CD14-positive monocyte (primary cell): ENCODE measurements around the gene SMC3. TPM values are rescaled to one million over a fixed set of nuclear protein-coding genes. Genes with fewer than 3 reads are reported as not detected.
"Not testable (repeated sequence)": the region's sequence is repeated elsewhere in the genome, so short reads cannot be mapped to it uniquely, and the experiment has no call there.

Experiments
- DNase-seq, 3 donors: peaks; one replicate each; pipeline ENCODE4 v3.0.0-alpha.2; 2011 to 2022
- H2AFZ ChIP-seq: 2 replicates; pipeline ENCODE4 v1.6.0; 2012; ENCODE audit warnings: mild to moderate bottlenecking, low read depth, low read length, inconsistent platforms; ENCODE audit not compliant: insufficient read depth, poor library complexity, severe bottlenecking
- H3K27ac ChIP-seq, 2 donors: 1 replicate in 1 of 2; 2 replicates in 1 of 2; pipeline ENCODE4 v1.5.1; 2012 to 2013; ENCODE audit warnings: low read length in 2 of 2, control low read depth in 1 of 2, inconsistent platforms in 1 of 2, low read depth in 1 of 2, mild to moderate bottlenecking in 1 of 2
- H3K27me3 ChIP-seq, 2 donors: one replicate each; pipeline versions ENCODE4 v1.6.0 to v1.6.1; 2011 to 2013; ENCODE audit warnings: low read length in 2 of 2; ENCODE audit not compliant: control insufficient read depth in 2 of 2, insufficient read depth in 2 of 2
- H3K36me3 ChIP-seq, 2 donors: replicated peaks in 1 of 2; 1 replicate in 1 of 2; 2 replicates in 1 of 2; pipeline versions ENCODE4 v1.5.1 to v1.6.1; 2012 to 2013; ENCODE audit warnings: low read length in 2 of 2, control low read depth in 1 of 2, inconsistent platforms in 1 of 2, mild to moderate bottlenecking in 1 of 2; ENCODE audit not compliant: insufficient read depth in 2 of 2, control insufficient read depth in 1 of 2
- H3K4me1 ChIP-seq, 2 donors: 1 replicate in 1 of 2; 2 replicates in 1 of 2; pipeline versions ENCODE4 v1.5.1 to v1.6.1; 2012 to 2013; ENCODE audit warnings: low read length in 2 of 2, control low read depth in 1 of 2, inconsistent platforms in 1 of 2, mild to moderate bottlenecking in 1 of 2, moderate library complexity in 1 of 2; ENCODE audit not compliant: insufficient read depth in 2 of 2, control insufficient read depth in 1 of 2
- H3K4me2 ChIP-seq: replicated peaks from 2 replicates; pipeline ENCODE3; 2012; ENCODE audit warnings: low read length, moderate library complexity, mild to moderate bottlenecking; ENCODE audit not compliant: poor library complexity, severe bottlenecking; ENCODE audit errors: extremely low read depth
- H3K4me3 ChIP-seq, 3 experiments: fragments of 200-600 bp in 1 of 3; sonication (generic) in 1 of 3; replicated peaks in 1 of 3; 1 replicate in 2 of 3; 2 replicates in 1 of 3; pipeline ENCODE4 v1.5.1; 2011 to 2013; ENCODE audit warnings: low read length in 3 of 3, mild to moderate bottlenecking in 3 of 3, control low read depth in 2 of 3, low read depth in 2 of 3, inconsistent platforms in 1 of 3, moderate library complexity in 1 of 3
- H3K79me2 ChIP-seq: 2 replicates; pipeline ENCODE4 v1.6.0; 2012; ENCODE audit warnings: mild to moderate bottlenecking, control low read depth, inconsistent platforms, low read length, moderate library complexity; ENCODE audit not compliant: insufficient read depth
- H3K9ac ChIP-seq: 2 replicates; pipeline ENCODE4 v1.6.0; 2017; ENCODE audit warnings: low read length, mild to moderate bottlenecking; ENCODE audit not compliant: insufficient read depth, poor library complexity, severe bottlenecking
- H3K9me3 ChIP-seq, 2 donors: replicated peaks in 1 of 2; 1 replicate in 1 of 2; 2 replicates in 1 of 2; pipeline versions ENCODE4 v1.5.1 to v1.6.1; 2012 to 2013; ENCODE audit warnings: low read length in 2 of 2, control low read depth in 1 of 2; ENCODE audit not compliant: control insufficient read depth in 1 of 2, insufficient read depth in 1 of 2
- H4K20me1 ChIP-seq: 2 replicates; pipeline ENCODE4 v1.6.0; 2012; ENCODE audit warnings: mild to moderate bottlenecking, low read length, control low read depth, moderate library complexity; ENCODE audit not compliant: insufficient read depth
- H3K27ac Mint-ChIP-seq, 7 donors: one replicate each; pipeline ENCODE4 v1.8.0; 2020; ENCODE audit warnings: mild to moderate bottlenecking in 7 of 7, mixed read lengths in 7 of 7, moderate library complexity in 6 of 7, inconsistent platforms in 2 of 7
- H3K27me3 Mint-ChIP-seq, 3 donors: one replicate each; pipeline ENCODE4 v1.8.0; 2021 to 2022; ENCODE audit warnings: low read depth in 3 of 3, mild to moderate bottlenecking in 3 of 3, mixed read lengths in 3 of 3, moderate library complexity in 3 of 3, inconsistent platforms in 1 of 3
- H3K36me3 Mint-ChIP-seq, 2 donors: one replicate each; pipeline ENCODE4 v1.8.0; 2020; ENCODE audit warnings: mixed read lengths in 2 of 2, inconsistent platforms in 1 of 2, mild to moderate bottlenecking in 1 of 2
- H3K4me1 Mint-ChIP-seq: one replicate; pipeline ENCODE4 v1.8.0; 2020; ENCODE audit warnings: mild to moderate bottlenecking, mixed read lengths
- H3K4me3 Mint-ChIP-seq, 2 donors: one replicate each; pipeline ENCODE4 v1.8.0; 2020; ENCODE audit warnings: mild to moderate bottlenecking in 2 of 2, mixed read lengths in 2 of 2, moderate library complexity in 1 of 2
- H3K9me3 Mint-ChIP-seq, 7 donors: one replicate each; pipeline ENCODE4 v1.8.0; 2020 to 2022; ENCODE audit warnings: mixed read lengths in 7 of 7, mild to moderate bottlenecking in 6 of 7, moderate library complexity in 6 of 7, inconsistent platforms in 2 of 7
- WGBS: methylation state at CpG from one replicate; pipeline ENCODE4 v1.1.5; 2013; ENCODE audit warnings: missing lambda C conversion rate; ENCODE audit not compliant: insufficient coverage; 5-methylcytosine and 5-hydroxymethylcytosine counted together
- intact Hi-C, 2 donors: fragments of 100-400 bp; cut with micrococcal nuclease; formaldehyde crosslinking; loops; one replicate each; pipeline versions ENCODE4 v1.15.0 to v1.15.1; 2023
- polyA plus RNA-seq, 3 donors: library from polyadenylated mRNA; depleted of rRNA in 1 of 3; unstranded in 2 of 3; stranded (reverse) in 1 of 3; fragments of 300-500 nt in 2 of 3; fragments of >200 nt in 1 of 3; fragmentation: Illumina TruSeq in 2 of 3; gene quantifications; 1 replicate in 2 of 3; 2 replicates in 1 of 3; pipeline ENCODE4 v1.2.3, GENCODE V29; 2012 to 2021
- TF ChIP-seq, protein P1 (sequence below): fragments of 200-600 bp; IDR thresholded peaks from one replicate; pipeline ENCODE4 v1.8.0; 2022; ENCODE audit warnings: antibody characterized with exemption, mild to moderate bottlenecking

The SMC3 gene
- polyA plus RNA-seq, 3 donors: 5.0 to 33.9 (median 21.1) TPM

DNA sequence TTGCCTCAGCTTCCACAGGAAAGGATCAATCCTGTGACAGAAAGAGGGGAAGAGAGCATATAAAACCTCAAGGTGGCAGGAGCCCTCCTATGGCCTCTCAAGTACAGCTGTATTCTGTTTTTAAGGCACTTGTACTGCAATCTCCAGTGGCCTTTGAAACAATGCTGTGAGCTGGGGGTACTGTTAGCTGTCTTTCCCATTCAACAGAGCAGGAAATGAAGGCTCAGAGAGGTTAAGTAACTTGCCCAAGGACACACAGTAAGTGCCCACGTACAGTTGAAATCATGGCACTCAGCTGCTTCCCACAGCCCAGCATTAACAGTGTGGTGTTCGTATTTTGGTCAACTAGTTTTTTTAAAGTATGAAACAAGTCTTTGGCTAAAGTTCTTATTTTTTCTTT lies 35.8 kb upstream of the SMC3 start:
- H3K79me2 ChIP-seq: no peaks in the 10 kb centered on the region

DNA sequence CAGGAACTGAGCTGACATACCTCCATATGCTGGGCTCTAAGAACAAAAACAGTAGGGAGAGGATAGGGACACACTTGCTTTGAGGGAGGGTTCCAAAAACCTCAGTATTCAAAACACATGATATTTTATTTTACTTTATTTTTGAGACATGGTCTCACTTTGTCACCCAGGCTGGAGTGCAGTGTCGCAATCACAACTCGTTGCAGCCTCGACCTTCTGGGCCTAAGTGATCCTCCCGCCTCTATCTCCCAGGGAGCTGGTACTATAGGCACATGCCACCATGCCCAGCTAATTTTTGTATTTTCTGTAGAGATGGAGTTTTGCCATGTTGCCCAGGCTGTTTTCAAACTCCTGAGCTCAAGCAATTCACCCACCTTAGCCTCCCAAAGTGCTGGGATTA lies 34.9 kb upstream of the SMC3 start:
- H3K4me3 Mint-ChIP-seq, H3K36me3 ChIP-seq, intact Hi-C loops, H3K36me3 Mint-ChIP-seq, H3K9ac ChIP-seq, H3K27ac Mint-ChIP-seq, H3K9me3 ChIP-seq, H2AFZ ChIP-seq, H3K27me3 ChIP-seq, H3K79me2 ChIP-seq, H3K27ac ChIP-seq, DNase-seq, H3K4me3 ChIP-seq, H3K4me2 ChIP-seq, H4K20me1 ChIP-seq, H3K9me3 Mint-ChIP-seq: not testable (repeated sequence)
- WGBS: 100% methylated on average over 1 of the region's 4 CpGs
- Mint-ChIP-seq H3K27me3 (peaks cover 19 to 30% (median 29%) of the 10 kb centered on the region in 3 donors), H3K4me1 (peaks cover 31% of the 10 kb centered on the region)
- peaks cover 12 to 16% of the 10 kb centered on the region in 2 donors for H3K4me1 ChIP-seq

More for the DNA sequence above, 35.8 kb upstream of the SMC3 start:
- H3K9ac ChIP-seq: no peak overlapping the region
- no peak overlapping the region for H2AFZ ChIP-seq
- no peak for DNase-seq
- no peak overlapping the region for H3K4me2 ChIP-seq
- intact Hi-C loops: no loop called here
- H3K4me1 Mint-ChIP-seq: peaks cover 23% of the 10 kb centered on the region
- no peak overlapping the region for H3K27ac ChIP-seq
- no peaks in the 10 kb centered on the region for H3K9me3 Mint-ChIP-seq
- no CpG with 5 or more reads among the region's 2 CpGs for WGBS
- TF ChIP-seq, protein P1, sequence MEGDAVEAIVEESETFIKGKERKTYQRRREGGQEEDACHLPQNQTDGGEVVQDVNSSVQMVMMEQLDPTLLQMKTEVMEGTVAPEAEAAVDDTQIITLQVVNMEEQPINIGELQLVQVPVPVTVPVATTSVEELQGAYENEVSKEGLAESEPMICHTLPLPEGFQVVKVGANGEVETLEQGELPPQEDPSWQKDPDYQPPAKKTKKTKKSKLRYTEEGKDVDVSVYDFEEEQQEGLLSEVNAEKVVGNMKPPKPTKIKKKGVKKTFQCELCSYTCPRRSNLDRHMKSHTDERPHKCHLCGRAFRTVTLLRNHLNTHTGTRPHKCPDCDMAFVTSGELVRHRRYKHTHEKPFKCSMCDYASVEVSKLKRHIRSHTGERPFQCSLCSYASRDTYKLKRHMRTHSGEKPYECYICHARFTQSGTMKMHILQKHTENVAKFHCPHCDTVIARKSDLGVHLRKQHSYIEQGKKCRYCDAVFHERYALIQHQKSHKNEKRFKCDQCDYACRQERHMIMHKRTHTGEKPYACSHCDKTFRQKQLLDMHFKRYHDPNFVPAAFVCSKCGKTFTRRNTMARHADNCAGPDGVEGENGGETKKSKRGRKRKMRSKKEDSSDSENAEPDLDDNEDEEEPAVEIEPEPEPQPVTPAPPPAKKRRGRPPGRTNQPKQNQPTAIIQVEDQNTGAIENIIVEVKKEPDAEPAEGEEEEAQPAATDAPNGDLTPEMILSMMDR: no peak
- peaks cover 0 to 7% of the 10 kb centered on the region in 2 donors for H3K27me3 ChIP-seq
- H3K4me3 ChIP-seq: no peak overlapping the region
- no peaks in the 10 kb centered on the region for H3K36me3 Mint-ChIP-seq
- peaks cover 18 to 34% (median 24%) of the 10 kb centered on the region in 3 donors for H3K27me3 Mint-ChIP-seq
- no peaks in the 10 kb centered on the region for H4K20me1 ChIP-seq
- H3K9me3 ChIP-seq: no peaks in the 10 kb centered on the region
- no peak overlapping the region for H3K4me3 Mint-ChIP-seq
- H3K36me3 ChIP-seq: no peaks in the 10 kb centered on the region
- H3K4me1 ChIP-seq: peaks cover 11 to 16% of the 10 kb centered on the region in 2 donors
- no peak overlapping the region for H3K27ac Mint-ChIP-seq
